ENCODE data around the gene LBHD1.

GRCh38 chr11:62707277-62707861 is 35.3 kb upstream of the LBHD1 start, which contains the start of the genes BSCL2 and GNG3:
- TF ChIP-seq CTCF (IDR thresholded peaks at IDR 0.05; ENCODE audit: insufficient read depth, low read length) (no peak), REST (IDR thresholded peaks at IDR 0.05; ENCODE audit: insufficient replicate concordance, low read depth) (no peak), POLR2AphosphoS5 (IDR thresholded peaks at IDR 0.05; ENCODE audit: low read depth) (no peak), GABPA (IDR thresholded peaks at IDR 0.05; ENCODE audit: low read depth) (no peak), SPI1 (IDR thresholded peaks at IDR 0.05; ENCODE audit: borderline replicate concordance, low read depth) (no peak)
